OCI-LY7 (cell line): Measurements from ENCODE around the gene LHFPL6. TPM values are rescaled to one million over a fixed set of nuclear protein-coding genes. Genes with fewer than 3 reads are reported as not detected.

ENCODE experiments used
- BruUV-seq: library from RNA; stranded (reverse); fragments of 400-500 nt; replicated peaks from 2 replicates; lab custom pipeline; 2021; lab: Mats Ljungman, UMichigan
- CTCF ChIA-PET: fragments of 300-600 bp; sonication (Branson Sonifier 250); formaldehyde crosslinking; loops from one replicate; lab custom pipeline; 2022; ENCODE audit warnings: antibody characterized with exemption; ENCODE audit not compliant: unreplicated experiment; lab: Charles Lee
- POLR2A ChIA-PET: fragments of 300-600 bp; sonication (Branson Sonifier 250); formaldehyde crosslinking; loops from one replicate; lab custom pipeline; 2022; ENCODE audit warnings: antibody characterized with exemption; lab: Charles Lee
- DNase-seq: peaks from one replicate; pipeline ENCODE4 v3.0.0-alpha.2; 2015; ENCODE audit warnings: low spot score
- H2AFZ ChIP-seq: fragments of 200-600 bp; sonication (generic), shearing (Covaris generic); 2 replicates; pipeline ENCODE4 v1.6.1; 2014; ENCODE audit warnings: mild to moderate bottlenecking, antibody characterized with exemption, low read length, moderate library complexity
- H3K27ac ChIP-seq: fragments of 200-600 bp; sonication (generic); 2 replicates; pipeline ENCODE4 v1.5.1; 2014; ENCODE audit warnings: mixed run types, low read depth, mild to moderate bottlenecking, moderate library complexity, low read length, inconsistent platforms; ENCODE audit not compliant: poor library complexity, severe bottlenecking
- H3K36me3 ChIP-seq: fragments of 200-600 bp; sonication (generic); 2 replicates; pipeline ENCODE4 v1.6.1; 2014; ENCODE audit warnings: mild to moderate bottlenecking, antibody characterized with exemption, low read length, moderate library complexity, mixed read lengths; ENCODE audit not compliant: insufficient read depth
- H3K4me1 ChIP-seq: fragments of 200-600 bp; sonication (generic); 2 replicates; pipeline ENCODE4 v1.5.1; 2014; ENCODE audit warnings: mild to moderate bottlenecking, low read length; ENCODE audit not compliant: insufficient read depth, poor library complexity, severe bottlenecking
- H3K4me2 ChIP-seq: fragments of 200-600 bp; sonication (generic); 2 replicates; pipeline ENCODE4 v1.6.1; 2014; ENCODE audit warnings: mild to moderate bottlenecking, low read length
- H3K4me3 ChIP-seq: fragments of 200-600 bp; sonication (generic); 2 replicates; pipeline ENCODE4 v1.5.1; 2014; ENCODE audit warnings: mild to moderate bottlenecking, low read depth, low read length; ENCODE audit not compliant: poor library complexity, severe bottlenecking
- H3K79me2 ChIP-seq: fragments of 200-600 bp; sonication (generic); 2 replicates; pipeline ENCODE4 v1.6.1; 2016; ENCODE audit warnings: low read depth, mild to moderate bottlenecking, low read length, moderate library complexity, mixed read lengths; ENCODE audit not compliant: insufficient read depth
- H3K9me2 ChIP-seq: fragments of 200-600 bp; sonication (generic); 2 replicates; pipeline ENCODE4 v1.6.1; 2016; ENCODE audit warnings: mild to moderate bottlenecking, low read length, mixed read lengths; ENCODE audit not compliant: insufficient read depth
- H3K9me3 ChIP-seq: fragments of 200-600 bp; sonication (generic); 2 replicates; pipeline ENCODE4 v1.6.1; 2014; ENCODE audit warnings: mild to moderate bottlenecking, mixed run types, low read length, mixed read lengths
- H4K20me1 ChIP-seq: fragments of 200-600 bp; sonication (generic); 2 replicates; pipeline ENCODE4 v1.6.1; 2014; ENCODE audit warnings: mild to moderate bottlenecking, antibody characterized with exemption, low read length, moderate library complexity, mixed read lengths; ENCODE audit not compliant: insufficient read depth
- CTCF ChIP-seq: fragments of 200-600 bp; sonication (generic); conservative IDR thresholded peaks from 2 replicates; pipeline ENCODE4 v1.5.1; 2014; ENCODE audit warnings: mild to moderate bottlenecking, antibody characterized with exemption, low read length, moderate library complexity, mixed read lengths
- EZH2phosphoT487 ChIP-seq: fragments of 200-600 bp; sonication (generic); IDR thresholded peaks from 2 replicates; pipeline ENCODE4 v1.6.1; 2018; ENCODE audit warnings: low read depth, borderline replicate concordance, mild to moderate bottlenecking, mixed run types, antibody characterized with exemption, low read length, moderate library complexity, mixed read lengths
- intact Hi-C: fragments of 100-400 bp; cut with micrococcal nuclease; formaldehyde crosslinking; loops from one replicate; pipeline ENCODE4 v1.10.0; 2022; ENCODE audit not compliant: unreplicated experiment
- total RNA-seq, 2 experiments: library from RNA; depleted of rRNA in 1 of 2; stranded (reverse); fragments of >200 nt in 1 of 2; shearing (Covaris generic) in 1 of 2; gene quantifications; 2 replicates each; pipeline ENCODE4 v1.2.3, GENCODE V29; 2014 to 2022

The LHFPL6 gene
- total RNA-seq, 2 experiments from 2014 or later, result 15.1 to 27.7 TPM

- Histone ChIP-seq H3K4me1 (peaks cover 7% of the 10 kb centered on the region), H3K9me2 (no peaks in the 10 kb centered on the region), H2AFZ (no peak overlapping the region), H3K27ac (no peak overlapping the region), H3K4me2 (no peak overlapping the region), H3K36me3 (peaks cover 13% of the 10 kb centered on the region), H3K4me3 (no peak overlapping the region), H3K79me2 (no peaks in the 10 kb centered on the region), H4K20me1 (no peaks in the 10 kb centered on the region), H3K9me3 (no peaks in the 10 kb centered on the region)
- BruUV-seq, result no TSS peak
- no peak for TF ChIP-seq CTCF
- no peak for TF ChIP-seq EZH2phosphoT487
- ChIA-PET CTCF (no interaction called here), POLR2A (interaction anchor here (1.1 kb wide), 1 partner anchor 11 kb away, joined by 3 read pairs; no protein-coding TSS in a partner anchor)
- intact Hi-C loops, result no loop called here
- no peak for DNase-seq
Observed at GRCh38 chr13:39547108-39547507, 55.9 kb downstream of the LHFPL6 start.

GRCh38 chr13:39542361-39542760 is 60.6 kb downstream of the LHFPL6 start:
- intact Hi-C loops, result no loop called here

More at GRCh38 chr13:39542361-39542760, 60.6 kb downstream of the LHFPL6 start:
- H3K4me1 ChIP-seq, result no peaks in the 10 kb centered on the region
- no peaks in the 10 kb centered on the region for H3K9me2 ChIP-seq
- POLR2A ChIA-PET, result no interaction called here
- no peak overlapping the region for H2AFZ ChIP-seq
- no peak overlapping the region for H3K4me2 ChIP-seq
- TF ChIP-seq CTCF, result no peak
- no peak for TF ChIP-seq EZH2phosphoT487
- H3K27ac ChIP-seq, result no peak overlapping the region
- DNase-seq, result no peak
- H3K79me2 ChIP-seq, result no peaks in the 10 kb centered on the region
- no peak overlapping the region for H3K4me3 ChIP-seq
- H4K20me1 ChIP-seq, result no peaks in the 10 kb centered on the region
- no peaks in the 10 kb centered on the region for H3K36me3 ChIP-seq
- no TSS peak for BruUV-seq
- CTCF ChIA-PET, result no interaction called here
- no peaks in the 10 kb centered on the region for H3K9me3 ChIP-seq
